HG02938 (cell line): ENCODE results near the gene HTT-AS.

Experiments used
- ATAC-seq: cut with Tn5 transposase; IDR thresholded peaks from one replicate; pipeline ENCODE4 v1.9.1; 2021; ENCODE audit warnings: mild to moderate bottlenecking, moderate library complexity; ENCODE audit not compliant: unreplicated experiment

The HTT-AS gene

GRCh38 chr4:3031357-3032082 is 42.8 kb downstream of the HTT-AS start:
- ATAC-seq = no peak

GRCh38 chr4:3030566-3031356 is 43.6 kb downstream of the HTT-AS start:
- no peak for ATAC-seq

- no peak for ATAC-seq
Observed at GRCh38 chr4:3029464-3029863, 44.9 kb downstream of the HTT-AS start.

- ATAC-seq = no peak
Observed at GRCh38 chr4:3026540-3026939, 47.8 kb downstream of the HTT-AS start.

- no peak for ATAC-seq
Observed at GRCh38 chr4:3025881-3026280, 48.5 kb downstream of the HTT-AS start.

- ATAC-seq = no peak
Observed at GRCh38 chr4:3022651-3023050, 51.7 kb downstream of the HTT-AS start.

GRCh38 chr4:3022112-3022511 is 52.2 kb downstream of the HTT-AS start:
- no peak for ATAC-seq

- no peak for ATAC-seq
Observed at GRCh38 chr4:3021627-3022026, 52.7 kb downstream of the HTT-AS start.

GRCh38 chr4:3021127-3021526 is 53.2 kb downstream of the HTT-AS start:
- ATAC-seq = no peak

- no peak for ATAC-seq
Observed at GRCh38 chr4:3019145-3019846, 55.0 kb downstream of the HTT-AS start.

GRCh38 chr4:3017504-3017903 is 56.8 kb downstream of the HTT-AS start:
- ATAC-seq = no peak

GRCh38 chr4:3016961-3017360 is 57.4 kb downstream of the HTT-AS start:
- no peak for ATAC-seq

GRCh38 chr4:3013839-3014350 is 60.4 kb downstream of the HTT-AS start:
- peak; percentile 68 for ATAC-seq
